A549 (cell line): ENCODE measurements around the gene SLC37A1.

Experiments
- ESRRA ChIP-seq: fragments of 150-350 bp; IDR thresholded peaks from 2 replicates; pipeline ENCODE4 v1.6.1; 2014; ENCODE audit warnings: mild to moderate bottlenecking, low read length, borderline replicate concordance
- POLR2A ChIP-seq: IDR thresholded peaks from 2 replicates; pipeline ENCODE4 v1.6.1; 2012; ENCODE audit warnings: mild to moderate bottlenecking, low read length
- RFX5 ChIP-seq: fragments of 450-650 bp; IDR thresholded peaks from 2 replicates; pipeline ENCODE4 v1.7.1; 2014; ENCODE audit warnings: antibody characterized with exemption, mild to moderate bottlenecking, moderate library complexity
- RNF2 ChIP-seq: fragments of 200-600 bp; sonication (generic); IDR thresholded peaks from 2 replicates; pipeline ENCODE4 v1.6.1; 2016; ENCODE audit warnings: low read depth, mild to moderate bottlenecking, antibody characterized with exemption, moderate library complexity, borderline replicate concordance
- TF ChIP-seq, protein P1 (sequence below): fragments of 450-650 bp; IDR thresholded peaks from 2 replicates; pipeline ENCODE4 v1.6.1; 2014; ENCODE audit warnings: antibody characterized with exemption
- TF ChIP-seq, protein P2 (sequence below): fragments of >200 bp; sonication (Bioruptor Twin); formaldehyde crosslinking; IDR thresholded peaks from 3 replicates; pipeline ENCODE4 v1.5.1; 2016

DNA sequence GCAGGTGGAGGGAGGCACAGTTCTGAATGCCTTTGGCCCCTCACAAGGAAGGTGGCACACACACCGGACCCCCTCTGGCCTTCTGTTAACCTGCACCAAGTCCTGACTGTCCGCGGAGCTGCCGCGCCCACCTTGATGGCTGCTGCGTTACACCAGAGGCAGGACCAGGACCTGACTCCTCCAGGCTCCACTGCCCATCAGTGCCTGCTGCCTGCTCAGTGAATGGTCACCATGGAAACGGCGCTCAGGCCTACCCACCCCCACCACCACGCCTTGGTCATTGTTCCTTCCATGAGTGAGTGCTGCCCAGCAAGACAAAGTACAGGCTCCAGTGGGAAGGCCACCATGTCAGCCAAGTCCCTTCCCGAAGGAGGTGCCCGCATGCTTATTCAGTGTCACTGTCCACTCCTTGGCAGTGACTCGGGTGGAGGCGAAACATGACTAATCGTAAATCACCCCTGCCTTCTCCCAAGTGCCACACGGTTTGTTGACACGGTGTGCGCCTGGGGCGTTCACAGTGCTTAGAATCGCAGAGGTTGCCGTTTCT is 57.3 kb downstream of the SLC37A1 start:
- TF ChIP-seq ESRRA = no peak
- TF ChIP-seq POLR2A = no peak
- no peak for TF ChIP-seq RNF2
- no peak for TF ChIP-seq RFX5
- TF ChIP-seq, protein P1, sequence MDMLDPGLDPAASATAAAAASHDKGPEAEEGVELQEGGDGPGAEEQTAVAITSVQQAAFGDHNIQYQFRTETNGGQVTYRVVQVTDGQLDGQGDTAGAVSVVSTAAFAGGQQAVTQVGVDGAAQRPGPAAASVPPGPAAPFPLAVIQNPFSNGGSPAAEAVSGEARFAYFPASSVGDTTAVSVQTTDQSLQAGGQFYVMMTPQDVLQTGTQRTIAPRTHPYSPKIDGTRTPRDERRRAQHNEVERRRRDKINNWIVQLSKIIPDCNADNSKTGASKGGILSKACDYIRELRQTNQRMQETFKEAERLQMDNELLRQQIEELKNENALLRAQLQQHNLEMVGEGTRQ = no peak
- TF ChIP-seq, protein P2, sequence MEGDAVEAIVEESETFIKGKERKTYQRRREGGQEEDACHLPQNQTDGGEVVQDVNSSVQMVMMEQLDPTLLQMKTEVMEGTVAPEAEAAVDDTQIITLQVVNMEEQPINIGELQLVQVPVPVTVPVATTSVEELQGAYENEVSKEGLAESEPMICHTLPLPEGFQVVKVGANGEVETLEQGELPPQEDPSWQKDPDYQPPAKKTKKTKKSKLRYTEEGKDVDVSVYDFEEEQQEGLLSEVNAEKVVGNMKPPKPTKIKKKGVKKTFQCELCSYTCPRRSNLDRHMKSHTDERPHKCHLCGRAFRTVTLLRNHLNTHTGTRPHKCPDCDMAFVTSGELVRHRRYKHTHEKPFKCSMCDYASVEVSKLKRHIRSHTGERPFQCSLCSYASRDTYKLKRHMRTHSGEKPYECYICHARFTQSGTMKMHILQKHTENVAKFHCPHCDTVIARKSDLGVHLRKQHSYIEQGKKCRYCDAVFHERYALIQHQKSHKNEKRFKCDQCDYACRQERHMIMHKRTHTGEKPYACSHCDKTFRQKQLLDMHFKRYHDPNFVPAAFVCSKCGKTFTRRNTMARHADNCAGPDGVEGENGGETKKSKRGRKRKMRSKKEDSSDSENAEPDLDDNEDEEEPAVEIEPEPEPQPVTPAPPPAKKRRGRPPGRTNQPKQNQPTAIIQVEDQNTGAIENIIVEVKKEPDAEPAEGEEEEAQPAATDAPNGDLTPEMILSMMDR = no peak
